Skeletal muscle satellite cell (primary cell): ENCODE results near the gene UBE2G1.
"Not testable (repeated sequence)": the region's sequence is repeated elsewhere in the genome, so short reads cannot be mapped to it uniquely, and the experiment has no call there.

ENCODE experiments used
- H3K27me3 ChIP-seq: 2 replicates; pipeline ENCODE4 v1.7.0; 2013; ENCODE audit warnings: low read length; ENCODE audit not compliant: control insufficient read depth, insufficient read depth
- H3K36me3 ChIP-seq: 2 replicates; pipeline ENCODE4 v1.7.0; 2013; ENCODE audit warnings: mild to moderate bottlenecking, control low read depth, low read length; ENCODE audit not compliant: insufficient read depth
- H3K4me1 ChIP-seq: 2 replicates; pipeline ENCODE4 v1.7.0; 2013; ENCODE audit warnings: low read length; ENCODE audit not compliant: control insufficient read depth, insufficient read depth
- H3K4me2 ChIP-seq: 2 replicates; pipeline ENCODE4 v1.7.0; 2013; ENCODE audit warnings: mild to moderate bottlenecking, low read length
- H3K4me3 ChIP-seq: 2 replicates; pipeline ENCODE4 v1.7.0; 2013; ENCODE audit warnings: low read length
- H3K9ac ChIP-seq: 2 replicates; pipeline ENCODE4 v1.7.0; 2013; ENCODE audit warnings: mild to moderate bottlenecking, low read depth, low read length, moderate library complexity
- H3K9me3 ChIP-seq: replicated peaks from 2 replicates; pipeline ENCODE4 v1.7.0; 2013; ENCODE audit warnings: mild to moderate bottlenecking, control low read depth, low read length

Gene UBE2G1

DNA sequence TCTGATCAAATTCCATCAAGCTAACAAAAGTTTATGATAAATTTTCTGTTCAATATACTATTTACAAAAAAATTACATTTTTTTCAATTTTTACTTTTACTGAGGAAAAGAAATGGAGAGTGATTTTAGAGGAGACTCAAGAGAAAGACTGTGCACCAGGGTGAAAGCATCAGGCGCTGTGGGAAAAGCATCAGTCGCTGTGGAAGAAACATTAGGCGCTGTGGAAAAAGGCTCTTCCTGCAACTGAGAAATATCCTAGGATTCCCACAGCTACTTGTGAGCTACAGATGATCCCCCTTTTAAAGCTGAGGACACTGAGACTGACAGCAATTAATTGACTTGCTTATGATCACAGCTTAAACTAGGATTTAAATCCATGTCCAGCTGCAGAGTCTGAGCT is 107.6 kb downstream of the UBE2G1 start:
- Histone ChIP-seq H3K27me3 (no peaks in the 10 kb centered on the region), H3K4me3 (no peak overlapping the region), H3K36me3 (peaks cover 8% of the 10 kb centered on the region), H3K4me1 (peaks cover 15% of the 10 kb centered on the region), H3K9ac (no peak overlapping the region), H3K4me2 (no peak overlapping the region), H3K9me3 (peaks cover 3% of the 10 kb centered on the region)

DNA sequence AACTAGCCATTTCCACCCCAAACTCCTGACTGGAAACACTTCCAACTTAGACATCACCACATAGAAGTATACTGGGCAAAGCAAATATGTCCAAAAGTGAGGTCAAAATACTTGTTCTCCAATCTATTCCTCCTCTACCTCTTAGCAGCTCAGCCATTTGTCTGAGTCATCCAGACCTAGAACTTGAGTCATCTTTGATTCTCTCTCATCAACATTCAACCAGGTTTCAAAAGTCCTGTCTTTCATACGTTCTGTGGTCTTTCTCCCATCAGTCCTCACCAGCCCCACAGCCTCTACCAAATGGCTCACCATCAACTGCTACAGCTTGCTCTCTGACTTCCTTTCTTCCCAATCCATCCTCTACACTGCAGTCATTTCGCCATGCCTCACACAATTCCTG is 109.5 kb downstream of the UBE2G1 start:
- H3K36me3 ChIP-seq, result peaks cover 8% of the 10 kb centered on the region

DNA sequence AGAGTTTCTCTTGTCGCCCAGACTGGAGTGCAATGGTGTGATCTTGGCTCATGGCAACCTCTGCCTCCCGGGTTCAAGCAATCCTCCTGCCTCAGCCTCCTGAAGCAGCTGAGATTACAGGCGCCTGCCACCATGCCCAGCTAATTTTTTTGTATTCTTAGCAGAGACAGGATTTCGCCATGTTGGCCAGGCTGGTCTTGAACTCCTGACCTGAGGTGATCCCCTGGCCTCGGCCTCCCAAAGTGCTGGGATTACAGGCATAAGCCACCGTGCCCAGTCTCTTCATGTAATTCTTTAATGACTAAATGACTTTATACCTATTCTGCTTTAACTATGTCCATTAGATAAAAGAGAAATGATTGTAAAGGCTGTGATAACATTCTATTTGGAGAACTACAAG is 111.2 kb downstream of the UBE2G1 start:
- H3K4me3 ChIP-seq, H3K36me3 ChIP-seq, H3K9ac ChIP-seq, H3K9me3 ChIP-seq, H3K4me1 ChIP-seq, H3K27me3 ChIP-seq, H3K4me2 ChIP-seq: not testable (repeated sequence)

More for the DNA sequence above, 109.5 kb downstream of the UBE2G1 start:
- H3K9ac ChIP-seq, result no peak overlapping the region
- H3K27me3 ChIP-seq, result no peaks in the 10 kb centered on the region
- H3K4me1 ChIP-seq, result peaks cover 6% of the 10 kb centered on the region
- H3K4me3 ChIP-seq, result no peak overlapping the region
- H3K9me3 ChIP-seq, result peaks cover 3% of the 10 kb centered on the region
- no peak overlapping the region for H3K4me2 ChIP-seq

DNA sequence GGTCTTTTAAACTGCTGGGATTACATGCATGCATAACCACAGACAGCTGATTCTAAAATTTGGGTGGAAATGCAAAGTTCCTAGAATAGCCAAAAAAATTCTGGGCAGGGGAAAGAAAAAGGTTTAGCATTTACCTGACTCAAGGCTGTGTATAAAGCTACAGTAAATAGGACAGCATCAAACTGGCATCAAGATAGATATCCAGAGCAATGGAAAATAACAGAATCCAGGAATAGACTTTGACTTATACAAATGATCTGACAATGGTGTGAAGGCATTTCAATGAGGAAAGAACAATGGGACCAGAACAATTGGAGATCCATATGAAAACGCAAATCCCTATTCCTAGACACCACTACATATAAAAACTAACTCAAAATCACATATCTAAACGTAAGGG is 115.6 kb downstream of the UBE2G1 start:
- H3K4me2 ChIP-seq, result no peak overlapping the region
- H3K9ac ChIP-seq, result no peak overlapping the region
- H3K27me3 ChIP-seq, result no peaks in the 10 kb centered on the region
- no peaks in the 10 kb centered on the region for H3K9me3 ChIP-seq
- H3K36me3 ChIP-seq, result peaks cover 11% of the 10 kb centered on the region
- no peak overlapping the region for H3K4me3 ChIP-seq
- H3K4me1 ChIP-seq, result peaks cover 16% of the 10 kb centered on the region

DNA sequence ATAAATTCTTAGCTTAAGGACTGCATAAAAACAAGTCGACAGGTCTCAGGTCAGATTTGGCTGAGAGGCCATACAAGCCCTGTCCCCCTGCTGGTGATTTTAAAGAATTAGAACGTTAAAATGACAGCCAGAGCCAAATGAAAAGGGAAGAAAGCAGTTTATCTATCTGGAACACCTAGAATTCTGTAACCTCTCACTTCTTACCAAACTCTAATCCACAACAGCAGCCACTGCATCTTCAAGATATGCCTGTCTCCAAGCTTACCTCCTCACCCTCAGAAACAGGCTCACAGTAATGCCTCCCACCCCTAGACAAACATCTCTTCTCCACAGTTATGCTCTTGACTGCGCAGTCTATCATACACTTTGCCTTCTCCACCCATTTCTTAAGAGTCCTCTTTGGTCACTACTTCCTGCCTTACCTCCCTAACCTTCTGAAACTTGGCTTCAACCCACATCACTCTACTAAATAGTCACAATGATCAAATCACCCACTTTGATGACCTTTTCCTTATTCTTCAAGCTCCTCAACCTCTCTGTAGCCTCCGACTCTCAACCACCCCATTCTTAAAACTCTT is 116.9 kb downstream of the UBE2G1 start:
- no peaks in the 10 kb centered on the region for H3K9me3 ChIP-seq
- no peaks in the 10 kb centered on the region for H3K27me3 ChIP-seq
- H3K4me3 ChIP-seq, result no peak overlapping the region
- H3K36me3 ChIP-seq, result peaks cover 11% of the 10 kb centered on the region
- H3K4me1 ChIP-seq, result peaks cover 16% of the 10 kb centered on the region
- no peak overlapping the region for H3K9ac ChIP-seq
- H3K4me2 ChIP-seq, result no peak overlapping the region

DNA sequence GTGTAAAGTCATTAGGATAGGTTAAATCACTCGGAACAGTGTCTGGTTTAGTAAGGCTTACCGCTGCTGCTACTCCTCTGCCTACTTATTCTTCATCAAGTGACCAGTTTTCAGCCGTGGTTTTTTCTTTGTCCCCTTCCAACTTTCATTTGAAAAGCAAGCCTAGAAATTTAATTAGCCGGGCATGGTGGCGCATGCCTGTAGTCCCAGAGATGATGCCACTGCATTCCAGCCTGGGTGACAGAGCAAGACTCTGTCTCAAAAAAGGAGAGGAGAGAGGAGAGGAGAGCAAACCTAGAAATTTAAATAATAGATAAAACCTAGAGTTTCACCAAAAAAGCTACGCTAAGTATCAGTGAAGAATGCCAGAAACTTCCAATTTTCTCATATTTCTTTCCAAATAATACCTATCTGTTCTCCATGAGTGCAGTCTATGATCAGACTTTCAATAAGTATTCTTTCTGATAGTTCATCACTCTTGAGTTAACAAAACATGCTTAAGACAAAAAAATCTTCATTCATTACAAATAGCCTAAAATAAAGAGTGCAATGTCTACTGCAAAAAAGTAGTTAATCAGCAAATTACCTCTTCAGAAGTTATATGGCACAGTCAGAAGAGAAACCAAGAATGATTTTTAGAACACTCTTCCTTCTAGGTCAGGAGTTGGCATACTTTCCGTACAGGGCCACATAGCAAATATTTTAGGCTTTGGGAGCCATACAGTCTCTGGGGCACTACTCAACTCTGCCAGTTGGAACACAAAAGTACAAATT is 117.8 kb downstream of the UBE2G1 start:
- Histone ChIP-seq H3K4me2 (no peak overlapping the region), H3K9me3 (no peaks in the 10 kb centered on the region), H3K9ac (no peak overlapping the region), H3K36me3 (peaks cover 11% of the 10 kb centered on the region), H3K4me1 (peaks cover 16% of the 10 kb centered on the region), H3K4me3 (no peak overlapping the region), H3K27me3 (no peaks in the 10 kb centered on the region)

DNA sequence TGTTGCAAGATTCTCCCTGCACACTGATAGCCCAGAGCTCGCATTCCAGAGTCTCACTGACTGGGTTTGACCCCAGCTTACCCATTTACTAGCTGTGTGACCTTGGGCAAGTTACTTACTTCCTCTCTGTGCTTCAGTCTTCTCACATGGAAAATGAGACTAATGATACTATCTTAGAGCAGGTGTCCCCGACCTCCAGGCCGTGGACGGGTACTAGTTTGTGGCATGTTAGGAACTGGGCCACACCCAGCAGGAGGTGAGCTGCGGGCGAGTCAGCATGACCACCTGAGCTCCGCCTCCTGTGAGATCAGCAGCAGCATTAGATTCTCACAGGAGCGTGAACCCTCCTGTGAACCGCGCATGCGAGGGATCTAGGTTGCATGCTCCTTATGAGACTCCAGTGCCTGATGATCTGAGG is 118.5 kb downstream of the UBE2G1 start:
- no peaks in the 10 kb centered on the region for H3K9me3 ChIP-seq
- H3K27me3 ChIP-seq, result no peaks in the 10 kb centered on the region
- H3K4me2 ChIP-seq, result no peak overlapping the region
- H3K4me3 ChIP-seq, result no peak overlapping the region
- peaks cover 16% of the 10 kb centered on the region for H3K4me1 ChIP-seq
- peaks cover 11% of the 10 kb centered on the region for H3K36me3 ChIP-seq
- no peak overlapping the region for H3K9ac ChIP-seq

DNA sequence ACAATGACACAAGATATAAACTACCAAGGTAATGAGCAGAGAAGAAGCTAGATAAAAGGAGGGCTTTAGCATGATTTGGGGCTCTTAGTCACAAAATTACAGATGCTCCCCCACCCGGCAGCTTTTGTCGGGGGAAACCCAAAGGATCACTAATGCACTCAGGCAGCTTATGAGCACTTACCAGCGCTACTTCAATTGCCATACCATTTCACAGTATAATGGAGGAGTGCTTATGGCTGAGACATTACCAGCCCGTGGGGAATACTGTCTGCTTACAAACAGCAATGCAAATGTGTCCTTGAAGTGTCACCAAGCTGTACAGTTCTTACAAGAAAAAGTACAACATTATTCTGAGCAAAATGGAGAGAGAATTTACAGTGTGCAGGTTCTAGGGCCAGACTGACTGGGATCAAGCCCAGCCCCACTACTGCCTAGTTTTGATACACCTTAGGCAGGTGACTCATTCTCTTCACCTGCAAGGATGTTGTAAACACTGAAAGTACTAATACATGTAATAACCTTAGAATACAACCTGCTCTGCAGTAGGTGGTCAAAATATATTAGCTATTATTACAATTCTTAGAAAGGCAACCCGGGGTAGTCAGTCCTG is 119.0 kb downstream of the UBE2G1 start:
- Histone ChIP-seq H3K9me3 (no peaks in the 10 kb centered on the region), H3K9ac (no peak overlapping the region), H3K36me3 (peaks cover 11% of the 10 kb centered on the region), H3K4me3 (no peak overlapping the region), H3K4me2 (no peak overlapping the region), H3K4me1 (peaks cover 16% of the 10 kb centered on the region), H3K27me3 (no peaks in the 10 kb centered on the region)

DNA sequence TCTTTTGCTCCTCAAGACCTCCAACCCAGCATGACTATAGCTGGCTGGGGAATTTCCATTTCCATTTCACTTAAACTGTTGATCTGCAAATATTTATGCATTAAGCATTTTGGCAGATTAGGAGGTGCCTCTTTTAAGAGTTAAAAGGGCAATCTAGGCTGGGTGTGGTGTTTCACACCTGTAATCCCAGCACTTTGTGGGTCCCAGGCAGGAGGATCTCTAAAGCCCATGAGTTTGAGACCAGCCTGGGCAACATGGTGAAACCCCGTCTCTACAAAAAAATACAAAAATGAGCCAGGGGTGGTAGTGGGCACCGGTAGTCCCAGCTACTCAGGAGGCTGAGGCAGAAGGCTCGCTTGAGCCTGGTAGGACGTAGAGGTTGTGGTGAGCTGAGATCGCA is 119.8 kb downstream of the UBE2G1 start:
- H3K9me3 ChIP-seq, result no peaks in the 10 kb centered on the region
- no peaks in the 10 kb centered on the region for H3K27me3 ChIP-seq
- peaks cover 11% of the 10 kb centered on the region for H3K36me3 ChIP-seq
- no peak overlapping the region for H3K9ac ChIP-seq
- H3K4me2 ChIP-seq, result no peak overlapping the region
- peaks cover 16% of the 10 kb centered on the region for H3K4me1 ChIP-seq
- no peak overlapping the region for H3K4me3 ChIP-seq

DNA sequence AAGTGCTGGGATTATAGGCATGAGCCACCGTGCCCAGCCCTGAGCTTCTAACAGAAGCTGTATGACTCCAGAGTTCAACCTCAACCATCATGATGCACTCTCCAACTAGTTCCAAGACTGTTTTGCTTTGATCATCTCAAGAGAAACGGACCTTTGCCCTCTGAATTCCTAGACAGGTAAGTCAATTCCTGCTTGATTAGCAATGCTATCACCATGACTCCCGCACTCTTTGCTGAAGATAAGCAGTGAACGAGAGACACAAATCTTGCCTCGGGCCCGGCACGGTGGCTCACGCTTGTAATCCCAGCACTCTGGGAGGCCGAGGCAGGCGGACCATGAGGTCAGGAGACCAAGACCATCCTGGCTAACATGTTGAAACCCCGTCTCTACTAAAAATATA is 124.9 kb downstream of the UBE2G1 start:
- Histone ChIP-seq H3K36me3 (peaks cover 14% of the 10 kb centered on the region), H3K27me3 (no peaks in the 10 kb centered on the region), H3K9ac (no peak overlapping the region), H3K4me1 (peaks cover 1% of the 10 kb centered on the region), H3K4me3 (no peak overlapping the region), H3K9me3 (no peaks in the 10 kb centered on the region), H3K4me2 (no peak overlapping the region)

DNA sequence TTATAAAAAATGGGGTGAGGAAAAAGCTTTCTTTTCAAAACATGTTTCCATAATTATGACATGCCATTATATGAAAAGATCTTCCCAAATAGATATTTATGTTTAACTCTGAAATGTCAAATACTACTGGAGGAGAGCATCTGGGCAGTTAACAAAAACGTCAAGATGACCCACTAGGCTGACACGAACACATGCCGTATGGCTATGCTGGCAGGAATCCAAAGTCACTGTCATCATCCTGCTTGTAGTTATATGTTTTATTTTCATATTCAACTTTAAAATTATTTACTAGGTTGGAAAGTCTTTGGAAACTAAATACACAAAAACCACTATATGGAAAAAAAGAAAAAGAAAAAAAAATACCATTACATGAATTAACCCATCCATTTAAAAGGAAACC is 130.0 kb downstream of the UBE2G1 start:
- no peak overlapping the region for H3K4me3 ChIP-seq
- H3K36me3 ChIP-seq, result peaks cover 34% of the 10 kb centered on the region
- H3K4me2 ChIP-seq, result no peak overlapping the region
- no peaks in the 10 kb centered on the region for H3K9me3 ChIP-seq
- no peak overlapping the region for H3K9ac ChIP-seq
- H3K4me1 ChIP-seq, result peaks cover 30% of the 10 kb centered on the region
- H3K27me3 ChIP-seq, result no peaks in the 10 kb centered on the region
